ENCODE results near the gene AICDA. TPM values are rescaled to one million over a fixed set of nuclear protein-coding genes. Genes with fewer than 3 reads are reported as not detected.
"Not testable (repeated sequence)": the region's sequence is repeated elsewhere in the genome, so short reads cannot be mapped to it uniquely, and the experiment has no call there.

AICDA gene
- total RNA-seq: 0.20 TPM

DNA sequence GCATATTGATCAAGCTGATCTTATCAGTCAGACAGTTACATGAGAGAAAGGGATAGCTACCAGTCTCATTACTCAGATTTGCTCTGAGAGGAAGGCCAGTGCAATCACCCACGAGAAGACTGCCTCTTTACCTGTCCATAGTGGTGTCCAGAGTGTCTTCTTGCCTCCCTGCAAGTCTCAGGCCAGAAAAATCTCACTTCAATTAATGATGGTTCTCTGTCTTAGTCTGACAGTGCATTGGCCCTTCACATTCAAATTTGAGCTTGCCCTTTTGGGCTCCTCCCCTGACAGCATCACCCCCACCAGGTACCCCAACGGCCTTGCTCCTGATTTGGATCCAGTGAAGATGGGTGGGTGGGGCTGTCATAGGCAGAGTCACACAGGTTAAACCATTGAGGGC lies at the start of gene AICDA:
Gene AICDA, minus strand, starts transcription at position 231 of the 400 bp plus-strand sequence. Its CDS starts 92 bp downstream, at position 139.
- no peak for DNase-seq

DNA sequence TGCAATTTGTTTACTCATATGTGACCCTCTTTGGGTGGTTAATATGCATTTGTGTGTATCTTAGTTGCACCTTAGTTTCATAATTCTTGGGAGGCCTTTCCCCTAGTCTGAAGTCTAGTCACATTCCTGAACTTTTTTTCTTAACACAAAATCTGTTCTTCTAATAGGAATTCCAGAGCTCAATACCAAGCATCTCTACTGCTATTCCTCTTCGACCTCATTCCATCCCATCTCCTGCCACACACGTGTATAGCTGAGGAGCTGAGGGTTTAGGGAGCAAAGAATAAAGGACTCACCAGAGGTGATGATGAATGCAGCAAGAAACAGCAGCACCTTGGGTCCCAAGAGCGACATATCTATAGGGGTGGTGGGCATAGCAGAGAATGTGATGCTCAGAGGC lies 49.1 kb upstream of the AICDA start:
- DNase-seq: no peak

DNA sequence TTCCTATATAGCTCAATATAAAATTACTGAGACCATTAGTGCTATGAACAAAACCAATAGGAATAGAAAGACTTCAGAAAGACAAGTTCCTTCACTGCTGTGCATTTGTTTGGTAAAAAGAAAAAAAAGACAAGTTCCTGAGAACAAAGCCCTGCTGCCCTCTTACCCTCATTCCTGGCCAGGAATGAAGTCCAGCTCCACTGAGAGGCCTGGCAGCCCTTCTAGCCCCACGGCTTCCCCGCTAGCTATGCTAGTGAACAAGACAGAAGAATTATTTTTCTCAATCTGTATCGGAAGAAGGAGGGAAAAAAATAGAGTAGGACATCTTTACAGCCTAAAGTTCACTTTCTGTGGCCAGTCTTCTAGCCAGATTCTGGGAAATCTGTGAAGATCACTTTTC lies 48.4 kb upstream of the AICDA start:
- DNase-seq: no peak

DNA sequence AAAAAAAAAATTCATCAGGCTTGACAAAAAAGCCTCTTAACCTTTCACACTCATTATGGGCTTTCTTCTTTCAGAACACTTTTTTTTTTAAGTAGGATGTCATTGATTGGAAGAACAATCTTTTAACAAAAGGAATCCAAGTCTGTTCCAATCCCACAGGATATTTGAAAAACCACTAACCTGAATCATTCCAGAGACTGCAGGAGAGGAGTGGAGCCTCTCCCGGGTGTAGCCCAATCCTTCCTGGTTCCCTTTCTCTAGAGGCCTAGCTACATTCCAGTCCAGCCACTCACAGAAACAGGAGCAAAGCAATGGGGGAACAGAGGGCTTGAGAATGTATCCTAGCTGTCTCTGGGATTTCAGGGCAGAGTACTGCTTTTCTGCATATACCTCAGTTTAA lies 45.7 kb upstream of the AICDA start:
- no peak for DNase-seq

DNA sequence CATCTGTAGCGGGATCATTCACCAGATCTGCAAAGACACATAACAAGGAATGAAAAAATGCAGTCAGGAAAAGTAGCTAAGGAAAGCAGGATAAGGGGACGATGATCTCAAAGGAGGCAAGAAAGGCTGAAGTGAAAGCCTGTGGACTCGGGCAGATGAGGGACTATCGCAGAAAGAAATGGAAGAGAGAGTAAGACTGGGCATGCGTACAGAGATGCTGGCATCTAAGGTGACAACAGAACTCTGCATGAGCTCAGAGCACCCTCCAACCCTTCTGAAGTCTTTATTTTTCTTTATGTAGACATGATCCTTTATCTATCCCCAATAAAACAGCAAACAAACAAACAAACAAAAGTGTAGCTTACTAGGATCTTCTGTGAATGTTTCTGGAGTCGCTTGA lies 42.8 kb upstream of the AICDA start:
- DNase-seq: no peak

DNA sequence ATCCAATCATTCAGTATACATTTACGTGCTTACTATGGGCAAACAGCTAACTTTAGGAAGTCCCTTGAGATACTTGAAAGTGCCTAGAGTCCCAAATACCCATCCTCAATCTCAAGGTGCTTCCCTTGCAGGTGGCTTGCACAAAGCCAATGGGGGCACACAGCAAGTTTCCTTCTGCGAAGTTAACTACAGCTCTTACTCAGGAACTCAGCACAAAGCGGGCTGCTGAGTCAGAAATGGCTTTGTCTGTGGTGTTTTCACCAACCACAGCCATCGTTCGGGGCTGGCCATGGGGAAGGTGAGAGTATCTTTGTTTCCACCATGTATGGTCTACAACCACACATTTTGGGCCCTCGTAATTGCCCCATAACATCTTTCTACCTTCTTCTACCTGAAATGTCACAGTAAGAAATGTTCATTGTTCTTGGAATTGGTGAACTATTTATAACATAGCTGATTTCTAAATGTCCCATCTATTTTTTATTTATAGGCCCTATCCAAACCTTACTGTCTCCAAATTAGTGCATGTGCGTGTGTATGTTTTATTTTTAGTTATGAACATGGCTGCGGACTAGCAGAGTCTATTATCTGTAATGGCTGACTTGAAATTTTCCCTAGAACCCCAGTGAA lies 36.0 kb upstream of the AICDA start:
- DNase-seq: no peak

DNA sequence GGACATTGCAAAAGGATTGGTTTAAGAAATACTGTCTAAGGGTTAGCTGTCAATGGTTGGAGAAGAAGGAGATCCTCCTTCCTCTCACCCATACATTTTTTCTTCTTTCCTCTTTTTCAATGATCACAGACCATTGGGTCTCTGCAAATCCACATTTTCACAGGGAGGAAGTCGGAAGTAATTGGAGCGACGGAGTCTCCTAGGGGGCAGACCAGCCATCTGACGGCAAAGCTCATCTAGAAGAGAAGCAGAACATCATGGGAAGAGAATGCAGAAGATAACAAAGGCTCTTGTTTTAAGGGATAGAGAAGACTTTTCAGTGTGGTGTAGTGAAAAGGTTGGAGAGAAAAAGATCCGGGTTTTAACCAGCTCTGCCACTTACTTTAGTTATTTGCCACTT lies 35.3 kb upstream of the AICDA start:
- no peak for DNase-seq

DNA sequence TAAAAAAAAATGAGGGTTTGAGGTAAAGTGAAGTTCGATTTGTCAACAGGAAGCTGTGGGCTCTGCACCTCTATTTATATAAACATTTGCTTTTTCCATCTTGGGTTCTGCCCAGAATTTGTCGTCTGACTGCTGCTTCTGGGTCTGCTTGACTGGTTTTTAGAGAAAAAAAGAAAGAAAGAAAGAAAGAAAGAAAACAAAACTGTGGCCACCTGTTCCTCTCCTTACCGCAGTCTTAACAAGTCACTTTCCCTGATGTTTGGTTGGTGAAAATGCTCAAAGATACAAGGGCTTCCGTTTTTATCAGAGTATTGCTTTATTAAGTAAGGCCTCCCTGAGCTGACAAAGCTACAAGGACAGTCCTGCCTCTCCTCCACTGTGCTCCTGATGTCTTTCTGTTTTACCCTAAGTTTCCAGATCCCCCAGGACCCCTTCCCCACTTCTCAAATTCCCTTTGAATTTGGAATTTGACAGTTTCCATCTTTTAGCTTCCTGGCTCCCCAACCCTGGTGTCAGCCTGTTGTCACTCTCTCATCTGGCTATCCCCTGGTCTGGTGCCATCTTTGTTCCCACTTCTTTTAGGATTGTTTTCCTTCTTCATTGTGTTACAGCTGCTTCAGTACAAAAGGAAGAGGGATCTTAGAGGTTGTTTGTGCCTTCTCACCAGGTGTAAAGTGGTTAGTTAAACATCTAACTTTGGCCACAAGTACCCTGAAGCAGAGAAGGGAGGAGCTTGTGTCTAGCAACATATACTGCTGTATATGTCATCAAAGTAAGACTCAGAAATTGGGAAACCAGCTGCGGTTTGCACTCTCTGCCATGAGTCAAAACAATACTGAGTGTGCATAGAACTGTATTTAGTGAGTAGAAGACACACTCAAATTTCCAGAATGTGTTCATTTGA lies 31.9 kb upstream of the AICDA start:
- no peak for DNase-seq

DNA sequence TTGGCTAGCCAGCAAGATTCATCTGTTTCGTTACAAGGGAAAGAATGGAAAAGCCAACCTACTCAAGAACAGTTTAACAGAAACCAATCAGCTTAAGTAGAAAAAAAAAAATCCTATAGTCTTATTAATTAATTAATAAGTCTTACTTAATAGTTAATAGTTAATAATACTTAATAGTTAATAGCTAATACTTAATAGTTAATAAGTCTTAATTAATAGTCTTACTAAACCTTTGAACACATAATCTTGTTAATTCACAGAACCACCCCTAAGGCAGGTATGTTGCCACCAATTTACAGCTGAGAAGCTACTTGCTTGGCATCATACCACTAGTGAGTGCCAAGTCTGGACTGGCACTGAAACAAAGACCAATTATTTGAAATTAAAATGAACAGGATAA lies 30.1 kb upstream of the AICDA start:
- no peak for DNase-seq

DNA sequence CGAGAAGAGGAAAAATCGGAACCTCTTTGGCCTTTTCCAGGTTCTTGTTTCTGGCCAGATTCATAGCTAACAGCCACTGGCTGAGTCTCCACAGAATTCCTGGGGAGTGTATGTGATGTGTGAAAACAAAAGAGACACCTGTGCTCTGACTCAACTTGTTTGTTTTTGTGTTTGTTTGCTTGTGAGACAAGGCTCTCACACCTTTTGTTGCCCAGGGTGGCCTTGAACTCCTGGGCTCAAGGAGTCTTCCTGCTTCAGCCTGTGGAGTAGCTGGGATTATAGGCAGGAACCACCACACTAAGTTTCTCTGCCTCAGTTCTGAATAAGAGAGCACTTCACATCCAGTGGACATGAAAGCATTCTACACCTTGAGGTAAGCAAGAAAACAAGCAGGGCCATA lies 27.3 kb upstream of the AICDA start:
- DNase-seq: no peak

DNA sequence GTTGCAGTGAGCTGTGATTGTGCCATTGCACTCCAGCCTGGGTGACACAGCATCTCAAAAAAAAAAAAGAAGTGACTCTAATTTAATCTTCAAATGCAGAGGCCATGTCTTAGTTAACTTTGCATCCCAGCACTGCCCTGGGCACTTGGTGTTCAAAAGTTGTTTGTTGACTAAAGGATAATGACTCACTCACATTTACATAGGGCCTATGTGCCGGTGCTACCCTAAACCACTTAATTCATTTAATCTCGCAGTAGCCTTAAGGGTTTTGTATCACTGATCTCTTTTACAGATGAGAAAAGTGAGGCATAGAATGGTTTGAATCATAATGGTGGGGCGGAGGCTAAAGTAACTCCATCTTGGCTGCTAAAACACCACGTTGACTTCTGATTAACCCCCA lies 26.3 kb upstream of the AICDA start:
- DNase-seq: no peak

DNA sequence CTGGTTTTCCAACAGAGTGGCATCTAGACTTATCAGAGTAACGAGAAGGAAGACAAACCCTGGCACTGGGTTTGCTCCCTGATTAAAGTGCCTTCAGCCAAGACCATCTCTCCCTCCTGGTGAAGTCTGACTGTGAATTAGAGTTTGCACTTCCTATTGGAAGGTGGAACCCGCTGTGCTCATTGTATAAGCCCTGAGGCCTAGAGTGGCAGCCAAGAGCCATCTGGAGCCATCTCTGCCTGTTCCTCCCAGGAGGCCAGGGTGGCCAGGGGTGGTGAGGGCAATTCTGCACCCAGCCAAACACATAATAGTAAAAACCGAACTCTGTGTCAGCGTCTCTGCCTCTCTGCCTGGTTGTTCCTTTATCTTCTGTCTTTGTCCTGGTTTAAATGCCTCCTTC lies 25.0 kb upstream of the AICDA start:
- no peak for DNase-seq

DNA sequence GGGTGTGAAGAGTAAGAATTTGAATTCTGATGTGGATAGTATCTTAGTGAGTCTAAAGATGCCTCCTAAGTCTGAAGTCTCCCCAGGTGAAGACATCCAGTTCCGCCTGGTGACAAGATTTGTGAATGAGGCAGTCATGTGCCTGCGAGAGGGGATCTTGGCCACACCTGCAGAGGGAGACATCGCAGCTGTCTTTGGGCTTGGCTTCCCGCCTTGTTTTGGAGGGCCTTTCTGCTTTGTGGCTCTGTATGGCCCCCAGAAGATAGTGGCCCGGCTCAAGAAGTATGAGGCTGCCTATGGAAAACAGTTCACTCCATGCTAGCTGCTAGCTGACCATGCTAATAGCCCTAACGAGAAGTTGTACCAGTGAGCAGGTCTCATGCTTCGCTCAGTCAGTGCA lies 24.6 kb upstream of the AICDA start:
- DNase-seq: no peak

DNA sequence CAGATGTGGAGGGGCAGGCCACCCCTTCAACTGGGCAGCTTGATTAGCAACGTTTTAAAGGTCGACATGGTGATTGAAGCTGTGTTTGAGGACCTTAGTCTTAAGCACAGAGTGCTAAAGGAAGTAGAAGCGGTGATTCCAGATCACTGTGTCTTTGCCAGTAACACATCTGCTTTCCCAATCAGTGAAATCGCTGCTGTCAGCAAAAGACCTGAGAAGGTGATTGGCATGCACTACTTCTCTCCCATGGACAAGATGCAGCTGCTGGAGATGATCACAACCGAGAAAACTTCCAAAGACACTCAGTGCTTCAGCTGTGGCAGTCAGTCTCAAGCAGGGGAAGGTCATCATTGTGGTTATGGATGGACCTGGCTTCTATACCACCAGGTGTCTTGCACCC lies 23.9 kb upstream of the AICDA start:
- no peak for DNase-seq

DNA sequence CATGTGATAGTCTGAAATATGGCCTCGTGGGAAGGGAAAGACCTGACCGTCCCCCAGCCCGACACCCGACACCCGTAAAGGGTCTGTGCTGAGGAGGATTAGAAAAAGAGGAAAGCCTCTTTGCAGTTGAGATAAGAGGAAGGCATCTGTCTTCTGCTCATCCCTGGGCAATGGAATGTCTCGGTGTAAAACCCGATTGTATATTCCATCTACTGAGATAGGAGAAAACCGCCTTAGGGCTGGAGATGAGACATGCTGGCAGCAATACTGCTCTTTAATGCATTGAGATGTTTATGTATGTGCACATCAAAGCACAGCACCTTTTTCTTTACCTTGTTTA lies 23.3 kb upstream of the AICDA start:
- DNase-seq: not testable (repeated sequence)

DNA sequence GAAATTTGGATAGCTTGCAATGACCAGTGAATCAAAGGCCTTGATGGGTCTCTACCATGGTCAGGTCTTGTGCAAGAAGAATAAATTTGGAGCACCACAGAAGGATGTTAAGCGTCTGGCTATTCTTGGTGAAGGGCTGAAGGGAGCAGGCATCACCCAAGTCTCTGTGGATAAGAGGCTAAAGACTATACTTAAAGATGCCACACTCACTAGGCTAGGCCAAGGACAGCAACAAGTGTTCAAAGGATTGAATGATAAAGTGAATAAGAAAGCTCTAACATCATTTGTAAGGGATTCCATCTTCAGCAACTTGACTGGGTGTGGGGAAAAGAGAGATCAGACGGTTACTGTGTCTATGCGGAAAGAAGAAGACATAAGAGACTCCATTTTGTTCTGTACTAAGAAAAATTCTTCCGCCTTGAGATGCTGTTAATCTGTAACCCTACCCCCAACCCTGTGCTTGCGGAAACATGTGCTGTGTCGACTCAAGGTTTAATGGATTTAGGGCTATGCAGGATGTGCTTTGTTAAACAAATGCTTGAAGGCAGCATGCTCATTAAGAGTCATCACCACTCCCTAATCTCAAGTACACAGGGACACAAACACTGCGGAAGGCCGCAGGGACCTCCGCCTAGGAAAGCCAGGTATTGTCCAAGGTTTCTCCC lies 22.8 kb upstream of the AICDA start:
- not testable (repeated sequence) for DNase-seq

DNA sequence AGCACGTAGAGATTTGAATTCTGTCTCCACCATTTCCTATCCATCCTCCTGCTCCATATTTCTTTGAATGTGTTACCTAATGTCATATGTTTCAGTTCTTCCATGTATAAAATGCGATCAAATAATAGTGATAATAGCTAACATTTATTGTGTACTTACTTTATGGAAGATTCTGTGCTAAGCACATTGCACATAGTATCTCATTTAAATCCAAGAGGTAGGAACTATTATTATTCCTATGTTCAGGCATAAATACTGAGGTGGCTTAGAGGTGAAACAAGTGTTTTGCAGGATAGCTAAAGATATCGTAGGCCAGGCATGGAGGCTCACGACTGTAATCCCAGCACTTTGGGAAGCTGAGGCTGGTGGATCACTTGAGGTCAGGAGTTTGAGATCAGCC lies 17.5 kb upstream of the AICDA start:
- no peak for DNase-seq

DNA sequence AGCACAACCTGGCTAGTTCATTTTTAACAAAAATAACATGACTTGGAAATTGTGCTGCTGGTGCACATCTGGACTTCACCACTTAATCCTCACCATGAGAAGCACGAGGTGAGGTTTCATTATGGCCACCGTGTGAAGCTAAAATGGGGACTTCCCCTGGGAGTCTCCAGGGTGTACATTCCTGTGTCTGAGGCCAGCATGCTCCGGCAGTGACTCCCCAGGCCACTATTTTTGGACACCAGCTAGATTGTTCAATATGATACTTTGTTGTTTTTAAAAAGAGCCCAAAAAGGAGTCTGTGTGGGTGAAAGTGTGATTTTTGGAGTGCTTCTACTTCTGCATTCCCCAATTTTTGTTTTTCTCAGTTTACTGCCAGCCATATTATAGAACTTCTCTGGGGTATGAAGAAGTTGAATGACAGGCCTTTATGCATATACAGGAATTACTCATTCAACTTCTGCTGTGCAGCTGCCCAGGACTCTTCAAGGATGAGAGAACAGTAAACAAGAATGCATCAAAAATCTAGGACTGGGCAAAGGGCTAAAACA lies 16.9 kb upstream of the AICDA start:
- no peak for DNase-seq

DNA sequence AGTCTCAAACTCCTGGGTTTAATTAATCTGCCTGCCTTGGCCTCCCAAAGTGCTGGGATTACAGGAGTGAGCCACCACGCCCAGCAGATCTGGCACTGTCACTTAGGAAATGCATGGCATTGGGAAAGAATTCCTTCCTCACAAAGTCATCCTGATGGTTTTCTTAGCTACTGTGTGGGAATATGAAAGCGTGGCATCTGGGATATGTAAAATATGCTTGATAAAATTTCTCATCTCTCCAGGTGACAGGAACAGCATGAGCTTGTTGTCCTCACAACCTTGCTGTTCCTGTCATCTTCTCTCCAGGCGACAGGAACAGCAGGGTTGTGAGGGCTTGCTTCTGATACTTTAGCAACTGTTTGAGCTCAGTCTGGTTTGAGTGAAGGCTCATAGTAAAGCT lies 16.1 kb upstream of the AICDA start:
- no peak for DNase-seq

DNA sequence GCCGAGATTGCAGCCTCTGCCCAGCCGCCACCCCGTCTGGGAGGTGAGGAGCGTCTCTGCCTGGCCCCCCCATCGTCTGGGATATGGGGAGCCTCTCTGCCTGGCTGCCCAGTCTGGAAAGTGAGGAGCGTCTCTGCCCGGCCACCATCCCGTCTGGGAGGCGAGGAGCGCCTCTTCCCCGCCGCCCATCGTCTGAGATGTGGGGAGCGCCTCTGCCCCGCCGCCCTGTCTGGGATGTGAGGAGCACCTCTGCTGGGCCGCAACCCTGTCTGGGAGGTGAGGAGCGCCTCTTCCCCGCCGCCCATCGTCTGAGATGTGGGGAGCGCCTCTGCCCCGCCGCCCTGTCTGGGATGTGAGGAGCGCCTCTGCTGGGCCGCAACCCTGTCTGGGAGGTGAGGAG lies 12.1 kb upstream of the AICDA start:
- DNase-seq: not testable (repeated sequence)

DNA sequence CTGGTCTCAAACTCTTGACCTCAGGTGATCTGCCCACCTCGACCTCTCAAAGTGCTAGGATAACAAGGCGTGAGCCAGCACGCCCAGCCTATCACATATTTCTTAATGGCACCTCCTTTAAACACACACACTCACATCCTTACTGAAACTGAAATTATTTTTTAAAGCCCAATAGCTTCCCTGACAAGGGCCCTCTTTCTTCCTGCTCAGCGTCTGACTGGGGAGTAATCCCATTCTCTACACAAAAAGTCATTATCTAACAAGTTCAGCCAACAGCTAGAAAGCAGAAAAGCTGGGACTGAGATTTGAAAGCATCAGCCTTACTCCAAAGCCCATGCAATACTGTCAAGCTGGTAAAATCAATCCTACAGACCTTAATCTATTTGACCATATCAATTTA lies 10.0 kb upstream of the AICDA start:
- no peak for DNase-seq

DNA sequence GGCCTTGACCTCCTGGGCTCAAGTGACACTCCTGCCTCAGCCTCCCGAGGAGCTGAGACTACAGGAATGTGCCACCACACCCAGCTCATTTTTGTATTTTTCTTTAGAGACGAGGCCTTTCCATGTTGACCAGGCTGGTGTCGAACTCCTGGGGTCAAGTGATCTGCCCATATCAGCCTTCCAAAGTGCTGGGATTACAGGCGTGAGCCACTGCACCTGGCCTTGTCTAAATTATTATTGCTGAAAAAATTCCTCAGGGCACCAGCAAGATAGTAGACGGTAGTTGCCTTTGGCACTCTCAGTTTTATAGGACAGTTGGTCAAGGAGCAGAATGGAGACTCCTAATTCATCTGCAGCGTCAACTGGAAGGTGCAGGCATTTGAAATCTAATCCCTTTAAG lies 2.5 kb upstream of the AICDA start:
- DNase-seq: no peak

DNA sequence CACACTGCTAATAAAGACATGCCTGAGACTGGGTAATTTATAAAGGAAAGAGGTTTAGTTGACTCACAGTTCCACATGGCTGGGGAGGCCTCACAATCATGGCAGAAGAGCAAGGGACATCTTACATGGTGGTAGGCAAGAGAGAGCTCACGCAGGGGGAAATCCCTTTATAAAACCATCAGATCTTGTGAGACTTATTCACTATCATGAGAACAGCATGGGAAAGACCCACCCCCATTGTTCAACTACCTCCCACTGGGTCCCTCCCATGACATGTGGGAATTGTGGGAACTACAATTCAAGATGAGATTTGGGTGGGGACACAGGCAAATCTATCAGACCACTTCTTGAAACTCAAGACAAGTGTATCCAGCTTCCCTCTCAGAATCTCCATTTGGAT lies 1.2 kb upstream of the AICDA start:
- not testable (repeated sequence) for DNase-seq

All from skin of body (tissue), 2 donors.